HL-60/S4 treated with phorbol 12-myristate 13-acetate at 8.2 ng/mL for 4 days and 3 days (cell line): ENCODE measurements around the gene TSPOAP1.

ENCODE experiments used
- in situ Hi-C: fragments of 300-500 bp; cut with MboI; formaldehyde crosslinking; loops from 2 replicates; pipeline ENCODE4 v1.15.0; 2022; ENCODE audit warnings: low sequenced_read_pairs

TSPOAP1 gene

GRCh38 chr17:58330997-58331814 lies 2.6 kb upstream of the TSPOAP1 start:
- in situ Hi-C loops: no loop called here

GRCh38 chr17:58330538-58330996 lies 2.0 kb upstream of the TSPOAP1 start:
- in situ Hi-C loops: no loop called here

GRCh38 chr17:58329810-58330537 lies 1.4 kb upstream of the TSPOAP1 start:
- in situ Hi-C loops: no loop called here

GRCh38 chr17:58329035-58329809 lies 627 bp upstream of the TSPOAP1 start:
- in situ Hi-C loops: no loop called here

- in situ Hi-C loops: no loop called here
Observed at GRCh38 chr17:58327363-58328194, 1.0 kb downstream of the TSPOAP1 start.

GRCh38 chr17:58326609-58327362 lies 1.8 kb downstream of the TSPOAP1 start:
- in situ Hi-C loops: no loop called here

- in situ Hi-C loops: no loop called here
Observed at GRCh38 chr17:58325976-58326468, 2.6 kb downstream of the TSPOAP1 start.

GRCh38 chr17:58325289-58325726 lies 3.3 kb downstream of the TSPOAP1 start:
- in situ Hi-C loops: no loop called here

GRCh38 chr17:58324409-58325288 lies 3.9 kb downstream of the TSPOAP1 start:
- in situ Hi-C loops: no loop called here

- in situ Hi-C loops: no loop called here
Observed at GRCh38 chr17:58324056-58324408, 4.6 kb downstream of the TSPOAP1 start.

GRCh38 chr17:58323366-58324055 lies 5.1 kb downstream of the TSPOAP1 start:
- in situ Hi-C loops: no loop called here

- in situ Hi-C loops: no loop called here
Observed at GRCh38 chr17:58322581-58323185, 5.9 kb downstream of the TSPOAP1 start.

GRCh38 chr17:58321571-58322525 lies 6.7 kb downstream of the TSPOAP1 start:
- in situ Hi-C loops: no loop called here

GRCh38 chr17:58320570-58321323 lies 7.8 kb downstream of the TSPOAP1 start:
- in situ Hi-C loops: no loop called here

GRCh38 chr17:58320163-58320558 lies 8.4 kb downstream of the TSPOAP1 start:
- in situ Hi-C loops: no loop called here
